Colonic mucosa (tissue), 4 donors: ENCODE data around the gene RNF11. TPM values are rescaled to one million over a fixed set of nuclear protein-coding genes. Genes with fewer than 3 reads are reported as not detected.
A peak's percentile ranks its signal among the peaks of the same experiment; 100 is the strongest.

Experiments used
- DNase-seq: peaks from one replicate; pipeline ENCODE4 v3.0.0-alpha.2; 2020
- H3K27ac ChIP-seq: fragments of 200-600 bp; one replicate; pipeline ENCODE4 v1.8.0; 2021
- H3K27me3 ChIP-seq: fragments of 200-600 bp; one replicate; pipeline ENCODE4 v1.8.0; 2021
- H3K36me3 ChIP-seq: fragments of 200-600 bp; one replicate; pipeline ENCODE4 v1.8.0; 2021
- H3K4me1 ChIP-seq: fragments of 200-600 bp; one replicate; pipeline ENCODE4 v1.8.0; 2021; ENCODE audit warnings: mild to moderate bottlenecking
- H3K4me3 ChIP-seq: fragments of 200-600 bp; one replicate; pipeline ENCODE4 v1.8.0; 2021
- H3K9ac ChIP-seq, 2 donors: one replicate each; pipeline ENCODE4 v1.7.0; 2013; ENCODE audit warnings: control low read depth in 2 of 2, low read depth in 2 of 2, low read length in 2 of 2
- H3K9me3 ChIP-seq: fragments of 200-600 bp; one replicate; pipeline ENCODE4 v1.8.0; 2021
- CTCF ChIP-seq: fragments of 200-600 bp; IDR thresholded peaks from one replicate; pipeline ENCODE4 v1.8.0; 2022; ENCODE audit warnings: antibody characterized with exemption, mild to moderate bottlenecking
- intact Hi-C: fragments of 100-400 bp; cut with DNase I; formaldehyde crosslinking; loops from one replicate; pipeline ENCODE4 v1.14.1; 2022
- total RNA-seq, 2 donors: library from RNA; stranded (reverse); fragmentation: NEBNext Ultra II Directional in 1 of 2; extraction: Animal tissue kit (Norgen Biotek cat#: 25700) in 1 of 2; gene quantifications; one replicate each; pipeline ENCODE4 v1.2.1, GENCODE V29; 2021
- donor health status: healthy.
- donor health status: DM: no; HTN: no; CAD: no.
- donor health status: DM: no; HTN: no; CAD: no.

Gene RNF11
- total RNA-seq, 2 donors from 2014 or later, result 46.8 to 104 TPM

DNA sequence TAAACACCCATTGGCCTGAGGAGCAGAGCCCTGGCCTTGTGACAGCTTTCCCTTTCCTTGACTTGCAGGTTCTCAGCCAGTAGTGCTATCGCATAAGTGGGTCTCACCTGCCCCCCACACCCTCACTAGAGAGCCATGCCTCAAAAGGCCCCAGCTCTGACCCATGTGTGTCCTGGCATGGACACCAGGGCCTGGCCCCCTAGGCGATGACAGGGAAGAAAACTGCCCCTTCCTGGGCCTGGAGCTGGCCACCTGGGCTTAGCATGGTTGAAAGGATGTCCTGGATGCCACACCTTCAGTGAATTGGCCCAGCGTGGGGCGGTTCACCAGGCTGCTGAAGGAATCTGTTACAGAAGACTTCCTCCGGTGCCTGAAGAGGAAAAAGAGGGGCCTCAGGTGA is 75.8 kb downstream of the RNF11 start:
- no peak overlapping the region for H3K27ac ChIP-seq
- intact Hi-C loops, result no loop called here

DNA sequence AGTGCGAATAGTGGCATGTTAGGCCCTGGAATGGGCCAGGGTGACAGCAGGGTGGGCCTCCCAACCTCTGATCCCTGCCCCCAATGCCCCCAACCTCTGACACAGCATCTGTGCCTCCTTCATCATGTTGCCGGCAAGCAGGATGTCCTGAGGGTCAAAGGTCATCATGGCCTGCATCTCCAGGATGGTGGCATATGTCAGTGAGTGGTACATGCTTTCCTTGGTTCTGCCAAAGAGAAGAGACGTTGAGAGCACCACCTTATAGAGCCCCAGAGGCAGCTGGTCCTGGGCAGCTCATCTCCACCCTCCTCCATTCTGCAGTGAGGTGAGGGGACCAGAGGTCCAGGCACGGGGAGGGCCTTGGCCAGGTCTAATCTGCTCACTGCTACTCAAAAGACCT is 76.6 kb downstream of the RNF11 start:
- Histone ChIP-seq H3K9me3 (no peaks in the 10 kb centered on the region), H3K9ac (no peak overlapping the region), H3K36me3 (no peaks in the 10 kb centered on the region), H3K4me1 (peaks cover 17% of the 10 kb centered on the region), H3K27ac (no peak overlapping the region), H3K27me3 (no peaks in the 10 kb centered on the region), H3K4me3 (no peak overlapping the region)
- DNase-seq, result no peak
- intact Hi-C loops, result no loop called here
- no peak for TF ChIP-seq CTCF

More for the DNA sequence above, 75.8 kb downstream of the RNF11 start:
- Histone ChIP-seq H3K27me3 (no peaks in the 10 kb centered on the region), H3K9me3 (no peaks in the 10 kb centered on the region), H3K4me1 (peaks cover 17% of the 10 kb centered on the region), H3K36me3 (no peaks in the 10 kb centered on the region), H3K4me3 (no peak overlapping the region), H3K9ac (no peak overlapping the region)
- no peak for DNase-seq
- no peak for TF ChIP-seq CTCF

DNA sequence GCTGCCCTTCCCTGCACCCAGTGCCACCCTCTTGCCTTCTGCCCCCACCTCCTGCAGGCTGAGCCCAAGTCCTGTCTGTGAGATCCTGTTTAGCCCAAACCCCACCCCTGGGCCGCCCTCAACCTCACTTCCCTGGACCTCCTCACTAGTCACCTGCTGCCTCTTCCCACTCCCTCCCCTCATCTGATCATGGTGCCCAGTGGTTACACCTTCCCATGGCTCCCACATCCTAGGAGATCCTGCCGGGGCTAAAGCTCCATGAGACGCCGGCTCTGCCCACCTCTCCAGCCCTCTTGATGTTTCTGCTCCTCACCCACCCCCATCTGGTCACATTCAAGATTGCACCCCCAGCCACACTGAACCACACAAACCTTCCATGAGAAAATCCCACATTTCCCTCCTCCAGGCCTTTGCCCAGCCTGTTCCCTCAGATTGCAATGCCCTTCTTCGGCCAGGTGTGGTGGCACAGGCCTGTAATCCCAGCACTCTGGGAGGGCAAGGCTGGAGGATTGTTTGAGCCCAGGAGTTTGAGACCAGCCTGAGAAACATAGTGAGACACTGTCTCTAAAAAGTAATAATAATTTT is 77.3 kb downstream of the RNF11 start:
- no peak overlapping the region for H3K4me3 ChIP-seq
- H3K4me1 ChIP-seq, result peaks cover 17% of the 10 kb centered on the region
- H3K9ac ChIP-seq, result no peak overlapping the region
- H3K27ac ChIP-seq, result peak overlapping the region; percentile 85
- TF ChIP-seq CTCF, result peak; percentile 23
- intact Hi-C loops, result no loop called here
- H3K27me3 ChIP-seq, result no peaks in the 10 kb centered on the region
- no peak for DNase-seq
- H3K36me3 ChIP-seq, result no peaks in the 10 kb centered on the region
- H3K9me3 ChIP-seq, result no peaks in the 10 kb centered on the region

DNA sequence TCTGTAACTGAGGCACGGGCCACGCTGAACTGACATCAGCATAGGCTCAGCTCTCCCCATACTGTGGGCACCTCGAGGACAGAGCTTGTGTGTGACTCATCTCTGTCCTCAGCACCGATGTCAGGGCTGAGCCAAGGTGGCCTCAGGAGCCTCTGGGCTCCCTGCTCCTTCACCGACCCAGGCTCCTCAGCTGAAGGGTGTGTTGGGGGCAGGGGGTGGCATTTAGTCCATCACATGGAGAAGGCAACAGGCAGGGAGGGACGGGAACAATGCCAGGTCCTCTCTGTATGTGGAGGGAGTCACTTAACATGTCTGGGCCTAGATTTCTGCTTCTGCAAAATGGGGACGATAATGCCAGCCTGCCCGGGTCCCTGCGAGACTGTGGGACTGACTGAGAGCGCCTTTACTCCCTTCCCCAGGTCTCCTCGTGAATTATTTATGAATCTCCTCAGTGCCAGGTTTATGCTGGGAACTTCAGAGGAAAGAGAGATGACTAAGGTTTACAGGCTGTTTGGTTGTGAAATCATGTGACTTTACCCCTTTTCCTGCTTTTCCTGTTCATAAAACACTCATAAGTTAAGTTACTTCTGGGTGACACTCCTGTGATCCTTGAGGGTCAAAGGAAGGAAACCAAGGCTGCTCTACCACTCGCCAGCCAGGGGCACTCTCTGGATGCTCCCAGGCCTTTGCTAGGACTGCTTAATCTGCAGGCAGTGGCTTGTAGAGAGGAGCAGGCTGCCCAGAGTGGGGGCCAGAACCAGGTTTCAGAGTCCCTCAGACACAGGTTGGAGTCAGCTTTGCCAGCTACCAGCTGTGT is 78.1 kb downstream of the RNF11 start:
- DNase-seq, result peak; percentile 57
- Histone ChIP-seq H3K36me3 (no peaks in the 10 kb centered on the region), H3K27ac (peak overlapping the region; percentile 85), H3K9me3 (no peaks in the 10 kb centered on the region), H3K27me3 (no peaks in the 10 kb centered on the region), H3K4me3 (no peak overlapping the region), H3K4me1 (peaks cover 17% of the 10 kb centered on the region), H3K9ac (peak overlapping the region in 1 of 2 donors; percentile 89)
- TF ChIP-seq CTCF, result no peak
- intact Hi-C loops, result no loop called here

DNA sequence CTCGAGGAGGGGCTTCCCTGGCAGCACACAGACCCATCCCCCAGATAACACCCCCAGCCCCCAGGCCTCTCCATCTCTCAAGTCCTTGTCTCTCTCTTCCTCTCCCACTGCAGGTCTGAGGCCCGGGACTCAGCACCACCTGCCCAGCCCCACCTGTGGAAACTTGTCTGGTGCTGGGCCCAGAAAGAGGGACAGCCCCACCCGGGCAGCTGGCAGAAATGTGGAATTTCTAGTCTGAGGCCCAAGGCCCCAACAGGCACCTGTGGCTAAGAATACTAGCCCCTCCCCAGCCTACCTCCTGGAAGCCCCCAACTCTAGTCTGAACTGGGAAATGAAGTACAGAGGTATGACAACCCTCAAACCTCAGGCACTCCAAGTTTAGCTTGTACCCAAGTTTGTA is 78.9 kb downstream of the RNF11 start:
- no peaks in the 10 kb centered on the region for H3K27me3 ChIP-seq
- DNase-seq, result peak; percentile 71
- intact Hi-C loops, result no loop called here
- no peak for TF ChIP-seq CTCF
- H3K27ac ChIP-seq, result peak overlapping the region; percentile 85
- H3K36me3 ChIP-seq, result no peaks in the 10 kb centered on the region
- H3K9ac ChIP-seq, result peak overlapping the region in 1 of 2 donors; percentile 89
- no peak overlapping the region for H3K4me3 ChIP-seq
- H3K4me1 ChIP-seq, result peaks cover 17% of the 10 kb centered on the region
- H3K9me3 ChIP-seq, result no peaks in the 10 kb centered on the region
